Measurements from ENCODE around the gene JMJD6.
"Not testable (repeated sequence)": the region's sequence is repeated elsewhere in the genome, so short reads cannot be mapped to it uniquely, and the experiment has no call there.

- TF ChIP-seq CTCF (conservative IDR thresholded peaks at IDR 0.05 in 1 of 2, IDR thresholded peaks at IDR 0.05 in 1 of 2; ENCODE audit: extremely low read depth in 1 of 2, insufficient read depth in 1 of 2, low read depth in 1 of 2, low read length in 2 of 2); EZH2 (IDR thresholded peaks at IDR 0.05; ENCODE audit: borderline replicate concordance, low read length): not testable (repeated sequence)
Measured at GRCh38 chr17:76722977-76723376, 3.4 kb downstream of the JMJD6 start.
